Measurements from ENCODE around the gene COPB2. TPM values are rescaled to one million over a fixed set of nuclear protein-coding genes. Genes with fewer than 3 reads are reported as not detected.

COPB2 gene
- polyA plus RNA-seq, 1 donor (not counting 4 experiments of a cell fraction or from before 2014, with no cell fraction given) = 149 TPM

DNA sequence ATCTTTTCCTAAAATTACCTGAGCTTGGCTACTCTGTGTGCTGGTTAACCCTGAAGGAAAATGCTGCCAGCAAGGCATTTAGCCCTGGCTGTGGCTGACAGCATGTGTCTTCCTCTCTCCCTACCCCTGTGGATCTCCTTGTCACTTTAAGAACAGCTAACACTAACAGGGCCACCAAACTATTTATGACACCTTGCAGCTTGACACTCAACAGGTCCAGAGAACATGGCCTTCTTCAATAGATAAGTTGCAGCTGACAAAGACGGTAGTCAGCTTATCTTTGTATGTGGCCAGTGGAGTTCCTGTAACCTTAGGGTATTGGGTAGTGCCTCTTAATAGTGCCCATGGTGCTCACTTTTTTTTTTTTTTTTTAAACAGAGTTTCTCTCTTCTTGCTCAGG is 32.0 kb upstream of the COPB2 start:
- H2AFZ ChIP-seq (ENCODE audit: control insufficient read depth, low read length) = no peak overlapping the region
- dilution Hi-C loops (cut with MboI; ENCODE audit: extremely low pct_ligation_motif_present, low sequenced_read_pairs) = no loop called here
- no peak overlapping the region for H3K4me2 ChIP-seq (ENCODE audit: control insufficient read depth, extremely low read depth, insufficient read depth, low read depth, low read length)
- H3K9me3 ChIP-seq (ENCODE audit: control insufficient read depth, low read depth, low read length) = no peaks in the 10 kb centered on the region
- no peak overlapping the region for H3K9ac ChIP-seq (ENCODE audit: control insufficient read depth, extremely low read depth, insufficient read depth, low read length)
- H3K9me1 ChIP-seq (ENCODE audit: control insufficient read depth, extremely low read depth, insufficient read depth, low read length) = no peaks in the 10 kb centered on the region
- no peak overlapping the region for H3K27ac ChIP-seq (ENCODE audit: control insufficient read depth, insufficient read depth, low read length)
- FAIRE-seq (no peak), DNase-seq (ENCODE audit: low read depth, low spot score) (no peak)
- peaks cover 3% of the 10 kb centered on the region for H3K4me1 ChIP-seq (ENCODE audit: control insufficient read depth, extremely low read depth, insufficient read depth, low read length)
- TF ChIP-seq, protein P1, sequence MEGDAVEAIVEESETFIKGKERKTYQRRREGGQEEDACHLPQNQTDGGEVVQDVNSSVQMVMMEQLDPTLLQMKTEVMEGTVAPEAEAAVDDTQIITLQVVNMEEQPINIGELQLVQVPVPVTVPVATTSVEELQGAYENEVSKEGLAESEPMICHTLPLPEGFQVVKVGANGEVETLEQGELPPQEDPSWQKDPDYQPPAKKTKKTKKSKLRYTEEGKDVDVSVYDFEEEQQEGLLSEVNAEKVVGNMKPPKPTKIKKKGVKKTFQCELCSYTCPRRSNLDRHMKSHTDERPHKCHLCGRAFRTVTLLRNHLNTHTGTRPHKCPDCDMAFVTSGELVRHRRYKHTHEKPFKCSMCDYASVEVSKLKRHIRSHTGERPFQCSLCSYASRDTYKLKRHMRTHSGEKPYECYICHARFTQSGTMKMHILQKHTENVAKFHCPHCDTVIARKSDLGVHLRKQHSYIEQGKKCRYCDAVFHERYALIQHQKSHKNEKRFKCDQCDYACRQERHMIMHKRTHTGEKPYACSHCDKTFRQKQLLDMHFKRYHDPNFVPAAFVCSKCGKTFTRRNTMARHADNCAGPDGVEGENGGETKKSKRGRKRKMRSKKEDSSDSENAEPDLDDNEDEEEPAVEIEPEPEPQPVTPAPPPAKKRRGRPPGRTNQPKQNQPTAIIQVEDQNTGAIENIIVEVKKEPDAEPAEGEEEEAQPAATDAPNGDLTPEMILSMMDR (optimal IDR thresholded peaks at IDR 0.05 in 1 of 3, IDR thresholded peaks at IDR 0.05 in 1 of 3, conservative IDR thresholded peaks at IDR 0.05 in 1 of 3; ENCODE audit: extremely low read depth in 1 of 3, insufficient read depth in 2 of 3, low read length in 3 of 3) = no peak
- no peak for TF ChIP-seq EZH2 (IDR thresholded peaks at IDR 0.05; ENCODE audit: low read length)
- no peaks in the 10 kb centered on the region for H3K36me3 ChIP-seq (ENCODE audit: control insufficient read depth in 2 of 2, extremely low read depth in 1 of 2, insufficient read depth in 2 of 2, low read length in 2 of 2)
- H3K27me3 ChIP-seq (ENCODE audit: control insufficient read depth, extremely low read depth, insufficient read depth, low read length) = no peaks in the 10 kb centered on the region
- H3K79me2 ChIP-seq (ENCODE audit: control insufficient read depth, insufficient read depth, low read length) = no peaks in the 10 kb centered on the region
- H4K20me1 ChIP-seq (ENCODE audit: control insufficient read depth, extremely low read depth, insufficient read depth, low read length) = no peaks in the 10 kb centered on the region
- no peak overlapping the region for H3K4me3 ChIP-seq (ENCODE audit: control insufficient read depth in 2 of 3, extremely low read depth in 1 of 3, insufficient read depth in 2 of 3, low read depth in 1 of 3, low read length in 3 of 3)

DNA sequence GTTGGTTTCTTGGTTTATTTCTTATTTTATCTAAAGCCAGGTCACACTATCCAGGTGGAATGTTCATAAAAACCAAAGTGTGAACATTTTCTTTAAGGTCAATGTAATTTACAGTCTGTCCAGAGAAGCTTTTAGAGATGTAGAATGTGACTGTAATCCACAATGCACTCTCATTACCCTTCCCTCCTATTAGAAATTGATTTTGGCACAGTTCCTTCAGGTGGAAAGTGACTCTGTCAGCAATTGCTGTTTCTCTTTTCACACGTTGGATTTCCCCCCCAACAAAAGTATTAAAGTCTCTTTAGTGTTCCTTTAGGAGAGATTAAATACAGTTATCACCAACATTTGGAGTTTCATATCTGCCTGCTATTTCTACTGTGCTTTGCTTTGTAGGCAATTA is 31.6 kb upstream of the COPB2 start:
- Histone ChIP-seq H3K36me3 (ENCODE audit: control insufficient read depth in 2 of 2, extremely low read depth in 1 of 2, insufficient read depth in 2 of 2, low read length in 2 of 2) (no peaks in the 10 kb centered on the region), H3K9ac (ENCODE audit: control insufficient read depth, extremely low read depth, insufficient read depth, low read length) (no peak overlapping the region), H3K27ac (ENCODE audit: control insufficient read depth, insufficient read depth, low read length) (no peak overlapping the region), H4K20me1 (ENCODE audit: control insufficient read depth, extremely low read depth, insufficient read depth, low read length) (no peaks in the 10 kb centered on the region), H3K79me2 (ENCODE audit: control insufficient read depth, insufficient read depth, low read length) (no peaks in the 10 kb centered on the region), H2AFZ (ENCODE audit: control insufficient read depth, low read length) (no peak overlapping the region), H3K4me2 (ENCODE audit: control insufficient read depth, extremely low read depth, insufficient read depth, low read depth, low read length) (no peak overlapping the region), H3K27me3 (ENCODE audit: control insufficient read depth, extremely low read depth, insufficient read depth, low read length) (no peaks in the 10 kb centered on the region), H3K9me3 (ENCODE audit: control insufficient read depth, low read depth, low read length) (no peaks in the 10 kb centered on the region), H3K4me1 (ENCODE audit: control insufficient read depth, extremely low read depth, insufficient read depth, low read length) (peaks cover 3% of the 10 kb centered on the region), H3K9me1 (ENCODE audit: control insufficient read depth, extremely low read depth, insufficient read depth, low read length) (no peaks in the 10 kb centered on the region), H3K4me3 (ENCODE audit: control insufficient read depth in 2 of 3, extremely low read depth in 1 of 3, insufficient read depth in 2 of 3, low read depth in 1 of 3, low read length in 3 of 3) (no peak overlapping the region)
- dilution Hi-C loops (cut with MboI; ENCODE audit: extremely low pct_ligation_motif_present, low sequenced_read_pairs) = no loop called here
- TF ChIP-seq, protein P1 (optimal IDR thresholded peaks at IDR 0.05 in 1 of 3, IDR thresholded peaks at IDR 0.05 in 1 of 3, conservative IDR thresholded peaks at IDR 0.05 in 1 of 3; ENCODE audit: extremely low read depth in 1 of 3, insufficient read depth in 2 of 3, low read length in 3 of 3) = no peak
- no peak for TF ChIP-seq EZH2 (IDR thresholded peaks at IDR 0.05; ENCODE audit: low read length)
- DNase-seq (ENCODE audit: low read depth, low spot score) (no peak), FAIRE-seq (no peak)
